GM12891 (cell line): ENCODE measurements around the gene PPP1R2.

Experiments used
- PAX5 ChIP-seq: IDR thresholded peaks from 2 replicates; pipeline ENCODE4 v1.6.1; 2011; ENCODE audit warnings: low read length, moderate library complexity, mild to moderate bottlenecking; ENCODE audit not compliant: insufficient read depth, severe bottlenecking
- POLR2A ChIP-seq: IDR thresholded peaks from 2 replicates; pipeline ENCODE4 v1.6.1; 2011; ENCODE audit warnings: low read depth, low read length, control low read depth
- POLR2AphosphoS5 ChIP-seq: IDR thresholded peaks from 2 replicates; pipeline ENCODE4 v1.6.1; 2011; ENCODE audit warnings: low read depth, low read length, control low read depth
- SPI1 ChIP-seq: IDR thresholded peaks from 2 replicates; pipeline ENCODE4 v1.6.1; 2011; ENCODE audit warnings: low read depth, low read length, control low read depth
- TAF1 ChIP-seq: IDR thresholded peaks from 2 replicates; pipeline ENCODE4 v1.6.1; 2011; ENCODE audit warnings: low read depth, low read length, control low read depth

DNA sequence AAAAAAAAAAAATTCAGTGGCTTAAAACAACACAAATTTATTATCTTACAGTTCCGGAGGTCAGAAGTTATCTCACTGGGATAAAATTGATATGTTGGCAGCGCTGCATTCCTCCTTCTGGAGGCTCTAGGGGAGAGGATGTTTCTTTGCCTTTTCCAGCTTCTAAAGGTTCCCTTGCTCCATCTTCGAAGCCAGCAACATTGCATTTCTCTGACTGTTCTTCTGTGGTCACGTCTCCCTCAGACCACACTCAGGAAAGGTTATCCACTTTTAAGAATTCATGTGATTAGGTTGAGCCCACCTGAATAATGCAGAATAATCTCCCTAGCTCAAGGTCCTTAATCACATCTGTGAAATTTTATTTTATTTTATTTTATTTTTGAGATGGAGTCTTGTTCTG is 76.9 kb downstream of the PPP1R2 start:
- no peak for TF ChIP-seq POLR2A
- TF ChIP-seq SPI1 = no peak
- TF ChIP-seq POLR2AphosphoS5 = no peak
- no peak for TF ChIP-seq PAX5
- no peak for TF ChIP-seq TAF1
